GM21381 (cell line): Measurements from ENCODE around the gene RAB9A.

Source experiments
- ATAC-seq: cut with Tn5 transposase; IDR thresholded peaks from one replicate; pipeline ENCODE4 v1.9.1; 2021; ENCODE audit warnings: mild to moderate bottlenecking, moderate library complexity; ENCODE audit not compliant: unreplicated experiment

The RAB9A gene

DNA sequence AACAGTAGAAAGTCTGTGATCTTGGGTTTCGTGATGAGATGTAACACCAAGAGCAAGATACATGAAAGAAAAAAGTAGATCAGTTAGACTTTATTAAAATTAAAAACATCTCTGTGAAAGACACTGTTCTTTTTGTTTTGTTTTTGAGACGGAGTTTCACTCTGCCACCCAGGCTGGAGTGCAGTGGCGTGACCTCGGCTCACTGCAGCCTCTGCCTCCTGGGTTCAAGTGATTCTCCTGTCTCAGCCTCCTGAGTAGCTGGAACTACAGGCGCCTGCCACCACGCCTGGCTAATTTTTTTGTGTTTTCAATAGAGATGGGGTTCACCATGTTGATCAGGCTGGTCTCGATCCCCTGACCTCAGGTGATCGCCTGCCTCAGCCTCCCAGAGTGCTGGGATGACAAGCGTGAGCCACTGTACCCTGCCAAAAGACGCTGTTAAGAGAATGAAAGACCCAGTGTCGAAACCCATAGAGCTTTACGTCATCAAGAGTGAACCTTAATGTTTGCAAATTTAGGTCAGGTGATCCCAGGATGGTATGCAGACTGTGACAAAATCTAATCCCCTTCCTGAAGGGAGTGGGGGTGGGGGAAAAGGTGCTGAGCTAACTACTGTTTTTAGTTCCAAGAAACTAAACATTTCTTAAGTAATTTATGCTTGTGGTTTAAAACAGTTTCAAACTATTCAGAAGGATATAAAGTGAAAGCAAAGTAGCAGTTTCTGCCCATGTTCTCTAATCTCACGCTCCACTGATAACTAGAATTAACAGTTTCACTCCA, 53.7 kb downstream of the RAB9A start:
- ATAC-seq = peak; percentile 86

DNA sequence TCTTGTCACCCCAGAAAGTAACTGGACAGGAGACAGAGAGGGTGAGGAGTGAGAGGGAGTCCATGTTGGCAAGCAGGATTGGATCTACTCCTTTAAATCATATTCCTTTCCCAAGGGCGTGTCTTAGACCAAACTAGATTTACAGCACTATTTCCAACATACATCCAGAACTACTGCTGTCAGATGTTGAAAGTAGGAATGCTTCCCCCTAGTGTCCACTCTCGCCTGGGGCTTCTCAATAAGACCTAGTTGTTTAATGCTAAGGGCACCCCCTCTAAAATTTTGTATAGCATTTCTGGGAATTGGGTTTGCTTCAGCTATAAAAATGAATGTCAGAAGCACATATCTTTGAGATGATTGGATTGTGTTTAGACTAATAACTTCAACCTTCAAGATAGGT, 58.9 kb downstream of the RAB9A start:
- ATAC-seq = no peak

DNA sequence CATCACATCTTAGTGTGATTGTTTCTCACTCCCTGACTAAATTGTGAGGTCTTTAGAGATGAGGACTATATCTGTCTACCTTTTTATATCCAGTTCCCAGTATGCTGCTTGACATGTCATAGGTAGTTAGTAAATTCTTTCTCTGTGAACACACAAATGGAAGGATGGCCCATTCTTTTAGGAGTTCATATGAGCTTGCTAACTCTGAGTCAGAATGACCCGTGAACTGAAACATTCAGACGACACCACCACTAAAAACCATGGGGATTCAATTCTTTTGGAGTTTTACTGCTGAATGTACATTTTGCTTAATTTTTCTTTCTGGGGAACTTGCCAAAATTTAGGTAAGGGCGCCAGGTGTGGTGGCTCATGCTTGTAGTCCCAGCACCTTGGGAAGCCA, 59.6 kb downstream of the RAB9A start:
- no peak for ATAC-seq

DNA sequence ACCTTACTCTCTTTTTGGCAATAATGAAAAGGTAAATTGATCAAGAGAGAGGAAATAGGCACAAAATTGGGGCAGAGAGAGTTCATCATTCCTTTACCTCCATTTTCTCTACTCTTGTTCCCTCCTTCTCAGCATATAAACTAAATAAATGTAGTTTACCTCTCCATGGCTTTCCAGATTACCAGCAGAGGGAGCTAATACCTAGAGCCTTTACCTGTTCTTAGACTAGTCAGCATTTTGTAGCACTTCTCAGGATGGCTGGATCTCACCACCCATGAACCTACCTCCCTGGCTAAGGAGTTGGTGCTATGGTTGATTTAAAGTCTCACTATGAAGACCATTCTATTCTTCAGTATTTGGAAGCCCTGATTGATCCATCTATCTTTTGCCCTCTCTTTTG, 61.3 kb downstream of the RAB9A start:
- ATAC-seq = no peak

DNA sequence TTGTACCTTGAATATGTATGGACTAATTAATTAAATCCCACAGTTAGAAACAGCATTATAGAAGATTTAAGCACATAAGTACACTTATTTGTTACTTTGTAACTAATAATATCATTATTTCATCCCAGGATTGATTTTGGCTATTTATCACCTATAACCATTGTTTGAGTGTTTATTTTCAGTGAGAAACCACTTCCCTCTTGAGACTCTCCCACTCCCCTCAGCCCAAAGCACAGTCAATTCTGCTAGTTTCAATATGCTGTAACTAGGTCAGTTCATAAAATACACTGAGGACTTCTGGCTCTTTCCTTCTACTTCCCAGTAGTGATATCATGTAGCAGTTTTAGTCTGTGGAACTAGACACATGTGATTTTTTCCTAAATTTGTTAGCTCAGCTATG, 61.9 kb downstream of the RAB9A start:
- ATAC-seq = peak; percentile 48

DNA sequence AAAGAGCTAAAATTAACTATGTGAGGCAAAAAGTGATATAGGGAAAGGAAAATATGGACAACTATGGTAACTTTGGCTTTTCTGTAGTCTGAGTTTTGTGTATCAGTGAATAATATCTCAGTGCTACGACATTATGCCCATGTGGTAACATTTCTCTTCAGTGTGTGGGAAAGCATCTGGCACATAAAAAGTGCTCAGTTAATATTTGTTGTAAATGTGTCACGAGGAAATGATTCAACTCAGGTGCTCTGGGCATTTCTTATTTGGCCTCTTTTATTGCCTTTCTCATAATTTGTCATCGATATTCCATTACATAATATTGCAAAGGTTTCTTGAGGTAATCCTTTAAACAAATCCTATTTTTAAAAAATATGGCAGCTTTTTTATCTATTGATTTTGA, 63.2 kb downstream of the RAB9A start:
- no peak for ATAC-seq

DNA sequence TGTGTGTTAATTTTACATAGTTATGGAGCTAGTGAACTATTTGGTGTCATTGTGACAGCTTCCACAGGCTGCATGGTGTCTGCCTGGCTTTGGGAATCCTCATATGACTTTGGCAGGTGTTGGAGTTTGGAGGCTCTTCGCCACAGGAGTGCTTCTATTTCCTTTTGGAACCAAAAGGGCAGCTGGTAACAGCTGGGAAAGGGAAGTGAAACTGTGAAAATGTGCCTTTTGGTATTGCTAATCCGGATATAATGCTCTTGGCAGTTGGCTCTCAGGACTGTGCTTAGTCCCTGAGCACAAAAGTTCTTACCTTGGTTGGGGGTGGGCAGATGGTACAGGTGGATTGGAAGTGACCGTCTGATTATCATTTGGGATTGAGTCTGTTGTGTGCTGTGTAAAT, 63.7 kb downstream of the RAB9A start:
- peak; percentile 76 for ATAC-seq

DNA sequence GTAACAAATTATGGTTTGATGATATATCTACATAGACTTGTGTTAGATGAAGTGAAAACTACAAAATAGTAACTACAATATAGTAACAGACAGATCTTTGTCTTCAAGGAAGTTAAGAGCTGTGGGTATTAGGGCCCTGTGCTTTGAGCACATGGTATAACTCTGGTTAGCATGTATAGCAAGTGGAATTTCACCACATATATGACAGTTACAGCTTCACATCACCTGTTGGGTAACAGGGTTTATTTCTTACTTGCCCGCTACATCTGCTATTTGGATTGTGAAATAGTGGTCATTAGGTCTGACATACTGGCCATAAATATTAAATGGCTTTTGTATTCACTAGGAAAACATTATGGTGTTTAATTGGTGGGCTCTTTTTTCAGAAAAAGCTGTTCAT, 65.8 kb downstream of the RAB9A start:
- no peak for ATAC-seq

DNA sequence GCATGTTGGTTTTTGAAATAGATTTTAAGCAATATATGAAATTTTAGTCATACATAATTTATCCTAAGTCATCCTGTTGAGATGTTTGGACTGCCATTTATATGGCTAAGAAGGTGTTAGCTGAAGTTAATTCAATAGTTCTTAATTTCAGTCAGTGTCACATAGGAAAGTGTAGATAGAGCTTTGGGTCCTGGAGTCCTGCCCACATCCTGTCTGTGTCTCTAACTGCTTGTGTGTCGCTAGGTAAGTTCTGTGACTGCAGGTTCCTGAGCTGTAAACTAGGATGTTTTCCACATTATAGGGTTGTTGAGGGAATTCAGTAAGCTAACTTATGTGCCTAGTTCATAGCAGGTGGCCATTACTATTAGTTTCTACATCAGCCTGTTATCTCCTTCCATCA, 66.3 kb downstream of the RAB9A start:
- no peak for ATAC-seq

DNA sequence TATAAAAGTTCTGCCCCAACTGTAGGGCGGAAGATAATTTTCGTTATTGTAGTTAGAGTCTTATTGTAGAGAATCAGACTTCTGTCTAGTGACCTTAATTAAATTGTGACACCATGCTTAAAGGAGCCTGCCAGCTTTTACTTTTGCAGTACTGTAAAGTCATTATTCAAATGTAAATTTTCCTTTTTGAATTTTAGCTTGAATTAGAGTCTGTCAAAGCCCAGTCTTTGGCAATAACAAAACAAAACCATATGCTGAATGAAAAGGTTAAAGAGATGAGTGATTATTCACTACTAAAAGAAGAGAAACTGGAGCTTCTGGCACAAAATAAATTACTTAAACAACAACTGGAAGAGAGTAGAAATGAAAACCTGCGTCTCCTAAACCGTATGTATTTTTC, 67.5 kb downstream of the RAB9A start:
- ATAC-seq = no peak

DNA sequence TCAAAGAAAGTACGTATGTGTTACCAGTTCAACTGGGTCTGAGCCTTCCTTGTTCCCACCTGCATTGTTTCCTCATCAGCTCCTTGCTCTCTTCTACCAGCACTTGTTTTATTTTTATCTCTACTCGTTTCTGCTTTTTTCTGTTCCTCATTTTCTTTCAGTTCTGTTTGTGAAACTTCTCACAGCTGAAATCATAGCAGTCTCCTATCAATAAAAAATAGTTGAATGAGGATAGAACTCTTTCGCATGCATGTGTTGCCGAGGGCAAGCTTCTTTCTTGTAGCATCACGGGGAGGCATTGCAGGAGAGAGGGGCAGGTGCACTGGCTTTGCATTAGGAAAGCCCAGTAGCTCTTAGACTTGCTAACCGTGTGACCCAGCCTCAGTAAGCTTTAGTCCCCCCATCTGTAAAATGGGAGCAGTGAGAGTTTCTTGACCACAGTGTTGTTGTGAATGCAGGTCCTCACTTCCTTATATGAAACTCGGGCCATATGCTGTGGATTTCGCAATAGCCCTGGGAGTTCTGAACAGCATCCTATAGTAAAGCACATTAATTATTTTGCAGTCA, 70.3 kb downstream of the RAB9A start:
- ATAC-seq = peak; percentile 64
